Natural killer cell (primary cell): ENCODE measurements around the gene VEGFA. TPM values are rescaled to one million over a fixed set of nuclear protein-coding genes. Genes with fewer than 3 reads are reported as not detected.
A peak's percentile ranks its signal among the peaks of the same experiment; 100 is the strongest.

Experiments
- ATAC-seq, 3 donors: fragments of 150-1000 bp in 2 of 3; fragments of 200-7000 bp in 1 of 3; cut with Tn5 transposase; 1 replicate in 1 of 3; 2 replicates in 2 of 3; pipeline ENCODE4 v1.10.0; 2021; ENCODE audit warnings: mild to moderate bottlenecking in 2 of 3, moderate library complexity in 2 of 3
- DNase-seq, 2 donors: peaks; one replicate each; pipeline versions ENCODE4 v3.0.0 to v3.0.0-alpha.2; 2013 to 2021; ENCODE audit warnings: mixed read lengths in 1 of 2
- H3K27ac ChIP-seq: one replicate; pipeline ENCODE4 v1.5.1; 2013; ENCODE audit warnings: mild to moderate bottlenecking, low read length
- H3K27me3 ChIP-seq: one replicate; pipeline ENCODE4 v1.6.1; 2013; ENCODE audit warnings: low read length; ENCODE audit not compliant: control insufficient read depth, insufficient read depth
- H3K36me3 ChIP-seq: one replicate; pipeline ENCODE4 v1.6.1; 2013; ENCODE audit warnings: low read length; ENCODE audit not compliant: control insufficient read depth, insufficient read depth
- H3K4me1 ChIP-seq: one replicate; pipeline ENCODE4 v1.6.1; 2013; ENCODE audit warnings: low read length; ENCODE audit not compliant: control insufficient read depth, insufficient read depth
- H3K4me3 ChIP-seq: one replicate; pipeline ENCODE4 v1.5.1; 2013; ENCODE audit warnings: low read length
- H3K9me3 ChIP-seq: one replicate; pipeline ENCODE4 v1.6.1; 2013; ENCODE audit warnings: low read length; ENCODE audit not compliant: control insufficient read depth, insufficient read depth
- H3K27ac Mint-ChIP-seq, 2 donors: one replicate each; pipeline ENCODE4 v1.8.0; 2022; ENCODE audit warnings: mild to moderate bottlenecking in 2 of 2, mixed read lengths in 2 of 2, moderate library complexity in 1 of 2
- H3K27me3 Mint-ChIP-seq, 2 donors: one replicate each; pipeline ENCODE4 v1.8.0; 2022; ENCODE audit warnings: low read depth in 2 of 2, mixed read lengths in 2 of 2
- H3K36me3 Mint-ChIP-seq: one replicate; pipeline ENCODE4 v1.8.0; 2022; ENCODE audit warnings: mixed read lengths
- H3K4me1 Mint-ChIP-seq, 2 donors: one replicate each; pipeline ENCODE4 v1.8.0; 2022; ENCODE audit warnings: mixed read lengths in 2 of 2
- H3K4me3 Mint-ChIP-seq: one replicate; pipeline ENCODE4 v1.8.0; 2022; ENCODE audit warnings: mild to moderate bottlenecking, moderate library complexity, mixed read lengths
- H3K9me3 Mint-ChIP-seq, 2 donors: one replicate each; pipeline ENCODE4 v1.8.0; 2022; ENCODE audit warnings: mixed read lengths in 2 of 2
- WGBS: methylation state at CpG from one replicate; pipeline ENCODE4 v1.1.7; 2013; ENCODE audit warnings: missing lambda C conversion rate; ENCODE audit not compliant: insufficient coverage; 5-methylcytosine and 5-hydroxymethylcytosine counted together
- intact Hi-C: fragments of 100-400 bp; cut with micrococcal nuclease; formaldehyde crosslinking; loops from one replicate; pipeline ENCODE4 v1.14.2; 2022
- total RNA-seq, 4 donors: library from RNA; stranded (reverse); fragments of 120-200 nt in 1 of 4; gene quantifications; one replicate each; pipeline versions ENCODE4 v1.2.3 to v1.2.4, GENCODE V29; 2013 to 2022
- TF ChIP-seq, protein P1 (sequence below): fragments of 200-600 bp; IDR thresholded peaks from one replicate; pipeline ENCODE4 v1.8.0; 2022; ENCODE audit warnings: antibody characterized with exemption

VEGFA gene
- total RNA-seq, 3 donors from 2014 or later (not counting 1 experiment from before 2014, with no cell fraction given): 3.6 to 27.5 (median 3.7) TPM

DNA sequence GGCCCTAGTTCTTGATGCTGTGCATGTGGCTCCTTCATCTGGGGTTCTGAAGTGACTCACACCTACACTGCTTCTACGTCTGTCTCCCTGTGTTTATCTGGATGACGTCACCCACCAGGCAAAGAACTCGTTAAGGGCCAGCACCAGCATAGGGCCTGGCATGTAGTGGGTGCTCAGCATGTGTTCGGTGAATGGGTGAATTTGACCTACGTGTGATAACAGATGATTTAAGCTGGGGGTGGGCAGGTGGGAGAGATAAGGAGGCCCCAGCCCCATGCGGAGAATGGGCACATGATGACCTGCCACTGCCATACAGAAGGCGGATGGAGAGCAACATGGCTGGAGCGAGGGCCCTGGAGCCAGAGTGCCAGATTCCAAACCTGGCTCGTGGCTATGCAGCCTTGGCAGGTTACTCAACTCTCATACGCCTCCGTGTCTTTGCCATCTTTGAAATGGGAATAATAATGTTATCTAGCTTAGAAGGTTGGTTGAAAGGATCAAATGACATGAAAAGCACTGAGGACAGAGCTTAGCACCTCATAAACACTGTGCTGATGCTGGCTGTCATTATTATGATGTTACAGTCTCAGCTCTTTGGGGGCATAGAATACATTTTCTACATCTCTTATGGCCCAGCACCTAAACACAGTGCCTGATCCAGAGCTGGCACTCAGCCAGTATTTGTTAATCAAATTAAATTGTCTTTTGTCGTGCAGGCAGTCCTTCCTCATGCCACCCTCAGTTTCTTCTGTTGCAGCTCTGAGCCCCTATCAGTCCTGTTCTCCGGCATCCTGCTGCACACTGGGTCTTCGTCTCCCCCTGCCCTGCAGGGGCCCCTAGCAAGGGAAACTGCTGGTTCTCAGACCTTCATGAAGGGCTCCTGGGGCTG lies 39.6 kb downstream of the VEGFA start:
- Mint-ChIP-seq H3K36me3 (no peaks in the 10 kb centered on the region), H3K27me3 (no peaks in the 10 kb centered on the region), H3K4me3 (no peak overlapping the region), H3K27ac (peak overlapping the region in 1 of 2 donors; percentile 29), H3K4me1 (peaks cover 44 to 47% of the 10 kb centered on the region in 2 donors), H3K9me3 (no peaks in the 10 kb centered on the region)
- Histone ChIP-seq H3K27ac (no peak overlapping the region), H3K9me3 (no peaks in the 10 kb centered on the region), H3K27me3 (no peaks in the 10 kb centered on the region), H3K4me1 (peaks cover 31% of the 10 kb centered on the region), H3K4me3 (no peak overlapping the region), H3K36me3 (no peaks in the 10 kb centered on the region)
- ATAC-seq (no peak), DNase-seq (no peak)
- TF ChIP-seq, protein P1, sequence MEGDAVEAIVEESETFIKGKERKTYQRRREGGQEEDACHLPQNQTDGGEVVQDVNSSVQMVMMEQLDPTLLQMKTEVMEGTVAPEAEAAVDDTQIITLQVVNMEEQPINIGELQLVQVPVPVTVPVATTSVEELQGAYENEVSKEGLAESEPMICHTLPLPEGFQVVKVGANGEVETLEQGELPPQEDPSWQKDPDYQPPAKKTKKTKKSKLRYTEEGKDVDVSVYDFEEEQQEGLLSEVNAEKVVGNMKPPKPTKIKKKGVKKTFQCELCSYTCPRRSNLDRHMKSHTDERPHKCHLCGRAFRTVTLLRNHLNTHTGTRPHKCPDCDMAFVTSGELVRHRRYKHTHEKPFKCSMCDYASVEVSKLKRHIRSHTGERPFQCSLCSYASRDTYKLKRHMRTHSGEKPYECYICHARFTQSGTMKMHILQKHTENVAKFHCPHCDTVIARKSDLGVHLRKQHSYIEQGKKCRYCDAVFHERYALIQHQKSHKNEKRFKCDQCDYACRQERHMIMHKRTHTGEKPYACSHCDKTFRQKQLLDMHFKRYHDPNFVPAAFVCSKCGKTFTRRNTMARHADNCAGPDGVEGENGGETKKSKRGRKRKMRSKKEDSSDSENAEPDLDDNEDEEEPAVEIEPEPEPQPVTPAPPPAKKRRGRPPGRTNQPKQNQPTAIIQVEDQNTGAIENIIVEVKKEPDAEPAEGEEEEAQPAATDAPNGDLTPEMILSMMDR: no peak
- WGBS: 92% methylated on average over 14 of the region's 14 CpGs
- intact Hi-C loops: no loop called here

DNA sequence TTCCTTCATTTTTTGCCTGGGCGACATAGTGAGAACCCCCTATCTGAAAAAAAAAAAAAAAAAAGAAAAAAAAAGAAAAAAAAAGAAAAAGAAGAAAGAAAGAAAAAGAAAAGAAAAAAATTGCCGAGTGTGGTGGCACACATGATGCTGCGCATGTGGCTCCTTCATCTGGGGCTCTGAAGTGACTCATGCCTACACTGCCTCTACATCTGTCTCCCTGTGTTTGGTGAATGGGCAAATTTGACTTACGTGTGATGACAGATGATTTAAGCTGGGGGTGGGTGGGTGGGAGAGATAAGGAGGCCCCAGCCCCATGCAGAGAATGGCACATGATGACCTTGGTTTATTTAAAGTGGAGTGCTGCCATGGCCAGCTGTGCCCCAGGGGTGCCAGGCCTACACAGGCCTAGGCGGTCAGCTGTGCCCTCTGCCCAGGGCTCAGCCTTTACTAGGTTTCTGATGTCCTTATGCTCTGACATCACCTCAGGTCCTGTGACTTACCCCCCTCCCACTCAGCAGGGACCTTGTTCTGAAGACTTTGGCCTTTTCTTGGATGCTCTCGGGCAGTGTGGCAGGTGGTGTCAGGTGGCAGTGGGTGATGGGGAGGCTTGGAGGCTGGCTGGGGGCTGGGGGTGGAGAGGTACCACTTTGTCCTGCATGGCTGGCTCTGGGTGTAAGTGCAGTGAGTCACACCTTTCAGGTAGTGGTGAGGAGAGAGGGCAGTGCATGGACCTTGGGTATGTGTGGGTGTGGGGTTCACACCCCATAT lies 41.1 kb downstream of the VEGFA start:
- intact Hi-C loops: no loop called here
- H3K4me3 Mint-ChIP-seq: no peak overlapping the region

DNA sequence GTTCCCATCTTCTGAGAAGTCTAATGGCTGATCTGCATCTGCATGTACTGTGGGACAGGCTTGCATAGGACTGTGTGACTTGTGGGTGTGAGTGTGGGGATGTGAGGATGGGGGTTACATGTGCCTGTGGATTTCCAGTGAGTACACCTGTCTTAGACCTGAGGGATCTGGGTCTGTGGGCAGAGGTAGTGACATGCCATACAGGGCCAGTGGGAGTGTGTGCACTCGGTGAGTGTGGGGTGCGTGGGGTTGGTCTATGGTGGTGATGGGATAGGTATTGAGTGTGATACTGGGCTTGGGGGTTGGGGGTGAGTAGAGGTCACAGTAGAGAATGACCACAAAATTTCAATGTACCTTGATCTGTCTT lies 41.7 kb downstream of the VEGFA start:
- peak overlapping the region; percentile 54 to 80 for H3K27ac Mint-ChIP-seq
- no peak overlapping the region for H3K4me3 Mint-ChIP-seq
- Histone ChIP-seq H3K4me1 (peaks cover 31% of the 10 kb centered on the region), H3K27ac (no peak overlapping the region), H3K9me3 (no peaks in the 10 kb centered on the region), H3K27me3 (no peaks in the 10 kb centered on the region), H3K36me3 (no peaks in the 10 kb centered on the region), H3K4me3 (no peak overlapping the region)
- H3K27me3 Mint-ChIP-seq: no peaks in the 10 kb centered on the region
- intact Hi-C loops: no loop called here
- no peaks in the 10 kb centered on the region for H3K9me3 Mint-ChIP-seq
- no peaks in the 10 kb centered on the region for H3K36me3 Mint-ChIP-seq
- DNase-seq (no peak), ATAC-seq (no peak)
- TF ChIP-seq, protein P1: no peak
- H3K4me1 Mint-ChIP-seq: peaks cover 47 to 55% of the 10 kb centered on the region in 2 donors
- 85% methylated on average over 2 of the region's 2 CpGs for WGBS

More for the DNA sequence above, 41.1 kb downstream of the VEGFA start:
- Mint-ChIP-seq H3K36me3 (no peaks in the 10 kb centered on the region), H3K4me1 (peaks cover 47 to 53% of the 10 kb centered on the region in 2 donors), H3K9me3 (no peaks in the 10 kb centered on the region), H3K27me3 (no peaks in the 10 kb centered on the region), H3K27ac (peak overlapping the region; percentile 54 to 80)
- Histone ChIP-seq H3K27me3 (no peaks in the 10 kb centered on the region), H3K27ac (no peak overlapping the region), H3K36me3 (no peaks in the 10 kb centered on the region), H3K4me1 (peaks cover 31% of the 10 kb centered on the region), H3K9me3 (no peaks in the 10 kb centered on the region), H3K4me3 (no peak overlapping the region)
- DNase-seq (no peak), ATAC-seq (no peak)
- TF ChIP-seq, protein P1: no peak
- 91% methylated on average over 4 of the region's 6 CpGs for WGBS
